IPS DF 4.7 (cell line): Measurements from ENCODE around the gene ZEB2.

Experiments
- DNase-seq: peaks from one replicate; pipeline ENCODE4 v3.0.0-alpha.2; 2013; ENCODE audit warnings: low spot score; ENCODE audit errors: extremely low read depth

The ZEB2 gene

GRCh38 chr2:144496092-144496976, 23.6 kb downstream of the ZEB2 start:
- DNase-seq, result no peak

- DNase-seq, result no peak
Measured at GRCh38 chr2:144495227-144496091, 24.5 kb downstream of the ZEB2 start.

GRCh38 chr2:144493027-144493809, 26.7 kb downstream of the ZEB2 start:
- DNase-seq, result no peak

GRCh38 chr2:144490857-144491256, 29.1 kb downstream of the ZEB2 start:
- no peak for DNase-seq

- DNase-seq, result no peak
Measured at GRCh38 chr2:144490017-144490416, 29.9 kb downstream of the ZEB2 start.

- DNase-seq, result no peak
Measured at GRCh38 chr2:144489315-144489916, 30.5 kb downstream of the ZEB2 start.

GRCh38 chr2:144484201-144484948, 35.5 kb downstream of the ZEB2 start:
- no peak for DNase-seq

GRCh38 chr2:144481666-144482065, 38.3 kb downstream of the ZEB2 start:
- no peak for DNase-seq

- no peak for DNase-seq
Measured at GRCh38 chr2:144481109-144481508, 38.8 kb downstream of the ZEB2 start.

GRCh38 chr2:144480285-144480684, 39.6 kb downstream of the ZEB2 start:
- no peak for DNase-seq

GRCh38 chr2:144479659-144480058, 40.3 kb downstream of the ZEB2 start:
- DNase-seq, result no peak

- DNase-seq, result no peak
Measured at GRCh38 chr2:144479138-144479537, 40.8 kb downstream of the ZEB2 start.

- no peak for DNase-seq
Measured at GRCh38 chr2:144477957-144478311, 42.0 kb downstream of the ZEB2 start.

- DNase-seq, result no peak
Measured at GRCh38 chr2:144477281-144477956, 42.5 kb downstream of the ZEB2 start.

GRCh38 chr2:144476682-144477081, 43.2 kb downstream of the ZEB2 start:
- DNase-seq, result no peak

GRCh38 chr2:144475569-144476275, 44.2 kb downstream of the ZEB2 start:
- DNase-seq, result no peak

GRCh38 chr2:144475044-144475443, 44.9 kb downstream of the ZEB2 start:
- DNase-seq, result no peak

- DNase-seq, result no peak
Measured at GRCh38 chr2:144474017-144474416, 45.9 kb downstream of the ZEB2 start.

- DNase-seq, result no peak
Measured at GRCh38 chr2:144472911-144473310, 47.0 kb downstream of the ZEB2 start.
